NCI-H446 treated with DMSO at 0.1 percent for 48 hours (cell line): ENCODE results near the gene TP53BP1.
"Not testable (repeated sequence)": the region's sequence is repeated elsewhere in the genome, so short reads cannot be mapped to it uniquely, and the experiment has no call there.

Source experiments
- DNase-seq: peaks from one replicate; lab custom pipeline; 2025; lab: John Stamatoyannopoulos, UW

The TP53BP1 gene

GRCh38 chr15:43420435-43420834 is 72.5 kb downstream of the TP53BP1 start:
- no peak for DNase-seq

GRCh38 chr15:43414196-43414595 is 78.8 kb downstream of the TP53BP1 start:
- DNase-seq = no peak

GRCh38 chr15:43412096-43412495 is 80.9 kb downstream of the TP53BP1 start:
- DNase-seq = no peak

GRCh38 chr15:43410572-43411214 is 82.3 kb downstream of the TP53BP1 start:
- no peak for DNase-seq

- DNase-seq = no peak
Measured at GRCh38 chr15:43408789-43409188, 84.2 kb downstream of the TP53BP1 start.

GRCh38 chr15:43406808-43407207 is 86.1 kb downstream of the TP53BP1 start:
- DNase-seq = no peak

- DNase-seq = no peak
Measured at GRCh38 chr15:43406189-43406588, 86.8 kb downstream of the TP53BP1 start.

GRCh38 chr15:43404130-43404529 is 88.8 kb downstream of the TP53BP1 start:
- no peak for DNase-seq

- DNase-seq = no peak
Measured at GRCh38 chr15:43403616-43404015, 89.3 kb downstream of the TP53BP1 start.

GRCh38 chr15:43402255-43402654 is 90.7 kb downstream of the TP53BP1 start:
- DNase-seq = no peak

GRCh38 chr15:43393592-43393991 is 99.4 kb downstream of the TP53BP1 start:
- DNase-seq = not testable (repeated sequence)

GRCh38 chr15:43390723-43391122 is 102.2 kb downstream of the TP53BP1 start:
- DNase-seq = no peak

- DNase-seq = no peak
Measured at GRCh38 chr15:43383070-43383469, 109.9 kb downstream of the TP53BP1 start.

- no peak for DNase-seq
Measured at GRCh38 chr15:43382310-43382709, 110.6 kb downstream of the TP53BP1 start.

GRCh38 chr15:43378601-43379000 is 114.4 kb downstream of the TP53BP1 start:
- DNase-seq = no peak

GRCh38 chr15:43376017-43376705 is 116.8 kb downstream of the TP53BP1 start:
- no peak for DNase-seq

- peak; percentile 54 for DNase-seq
Measured at GRCh38 chr15:43370975-43371974, 121.7 kb downstream of the TP53BP1 start, which contains the start of the genes TUBGCP4 and ZSCAN29. TSS of gene TUBGCP4 (plus strand) at chr15:43371101. CDS start at chr15:43371355, 254 bp downstream. TSS of gene ZSCAN29 (minus strand) at chr15:43371043. CDS start at chr15:43369913, 1,130 bp downstream.

- no peak for DNase-seq
Measured at GRCh38 chr15:43370310-43370974, 122.5 kb downstream of the TP53BP1 start.

GRCh38 chr15:43361313-43361903 is 131.5 kb downstream of the TP53BP1 start:
- no peak for DNase-seq

GRCh38 chr15:43360821-43361220 is 132.1 kb downstream of the TP53BP1 start:
- DNase-seq = no peak
